Activated T-cell treated with anti-CD3 and anti-CD28 coated beads, Interleukin-2, amount 50 U/mL, for 4 hours (primary cell): ENCODE data around the gene CCDC142. TPM values are rescaled to one million over a fixed set of nuclear protein-coding genes. Genes with fewer than 3 reads are reported as not detected.

Source experiments
- total RNA-seq, 3 donors: library from RNA; stranded (reverse); gene quantifications; one replicate each; pipeline ENCODE4 v1.2.1, GENCODE V29; 2021

CCDC142 gene
- total RNA-seq, 3 donors from 2014 or later, result 13.7 to 17.3 (median 13.9) TPM

Other genes starting within 250 kb of the CCDC142 start
- 1 to 10 TPM; 1.3 to 1.5 (median 1.4) TPM for gene SLC4A5, start 139.6 kb downstream of the CCDC142 start, total RNA-seq
- 10 to 100 TPM; 94.4 to 97.7 (median 97.6) TPM for gene DCTN1, start 102.7 kb downstream of the CCDC142 start, total RNA-seq
- 1 to 10 TPM; 1.3 to 1.4 (median 1.4) TPM for gene C2orf81, start 61.4 kb downstream of the CCDC142 start, total RNA-seq
- gene WDR54, start 61.3 kb downstream of the CCDC142 start, total RNA-seq, result 10 to 100 TPM; 29.1 to 32.1 (median 31.3) TPM
- 1 to 10 TPM in 1 of 3 donors, under 1 TPM in 2; 0.47 to 1.0 (median 0.71) TPM for gene RTKN, start 41.1 kb downstream of the CCDC142 start, total RNA-seq
- gene INO80B, start 27.9 kb downstream of the CCDC142 start, total RNA-seq, result 10 to 100 TPM; 49.3 to 72.6 (median 55.8) TPM
- gene WBP1, start 24.6 kb downstream of the CCDC142 start, total RNA-seq, result 10 to 100 TPM; 19.3 to 21.5 (median 19.4) TPM
- 100 to 1,000 TPM in 2 of 3 donors, 10 to 100 TPM in 1; 98.7 to 107 (median 103) TPM for gene MOGS, start 17.6 kb downstream of the CCDC142 start, total RNA-seq
- 100 to 1,000 TPM; 105 to 106 (median 106) TPM for gene MRPL53, start 10.3 kb downstream of the CCDC142 start, total RNA-seq
- gene TTC31, start 83 bp upstream of the CCDC142 start, total RNA-seq, result 10 to 100 TPM; 22.4 to 23.8 (median 23.4) TPM
- under 1 TPM in 2 of 3 donors, not detected in 1; 0.22 to 0.24 TPM for gene LBX2, start 16.6 kb upstream of the CCDC142 start, total RNA-seq
- gene PCGF1, start 24.7 kb upstream of the CCDC142 start, total RNA-seq, result 10 to 100 TPM; 21.7 to 32.4 (median 28.8) TPM
- gene TLX2, start 31.5 kb upstream of the CCDC142 start, total RNA-seq, result not detected
- under 1 TPM; 0.28 to 0.34 (median 0.30) TPM for gene DQX1, start 43.2 kb upstream of the CCDC142 start, total RNA-seq
- gene AUP1, start 46.7 kb upstream of the CCDC142 start, total RNA-seq, result 100 to 1,000 TPM; 200 to 204 (median 203) TPM
- gene HTRA2, start 46.9 kb upstream of the CCDC142 start, total RNA-seq, result 10 to 100 TPM; 46.2 to 54.6 (median 50.5) TPM
- 1 to 10 TPM in 1 of 3 donors, under 1 TPM in 2; 0.49 to 1.0 (median 0.99) TPM for gene LOXL3, start 70.9 kb upstream of the CCDC142 start, total RNA-seq
- 10 to 100 TPM; 24.1 to 27.9 (median 25.9) TPM for gene DOK1, start 71.7 kb upstream of the CCDC142 start, total RNA-seq
- gene M1AP, start 165.3 kb upstream of the CCDC142 start, total RNA-seq, result not detected
- gene SEMA4F, start 171.2 kb upstream of the CCDC142 start, total RNA-seq, result 1 to 10 TPM; 5.3 to 6.4 (median 5.4) TPM